ENCODE results near the gene CAPNS1.

DNA sequence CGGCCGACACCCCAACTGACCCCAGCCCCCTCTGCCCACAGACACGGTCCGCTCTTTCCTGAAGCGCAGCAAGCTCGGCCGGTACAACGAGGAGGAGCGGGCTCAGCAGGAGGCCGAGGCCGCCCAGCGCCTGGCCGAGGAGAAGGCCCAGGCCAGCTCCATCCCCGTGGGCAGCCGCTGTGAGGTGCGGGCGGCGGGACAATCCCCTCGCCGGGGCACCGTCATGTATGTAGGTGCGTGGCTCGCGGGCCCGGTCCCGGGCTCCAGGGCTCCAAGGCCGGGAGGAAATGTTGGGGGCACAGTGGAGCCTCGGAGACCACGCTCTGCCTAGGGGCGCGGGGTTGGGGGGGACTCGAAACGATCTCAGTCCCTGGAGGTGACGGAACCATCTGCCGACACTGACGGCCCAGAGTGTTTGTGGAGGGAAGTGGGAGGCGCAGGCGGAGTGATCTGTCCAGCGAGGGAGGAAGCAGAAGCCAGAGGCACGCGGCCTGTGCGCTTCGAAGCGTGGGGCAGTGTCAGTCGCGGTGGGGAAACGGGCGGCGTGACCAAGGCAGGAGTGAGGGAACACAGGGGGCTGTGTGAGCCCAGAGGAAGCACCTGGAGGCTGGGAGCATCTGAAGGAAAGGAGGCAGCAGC lies 18.3 kb upstream of the CAPNS1 start:
- no peak for TF ChIP-seq POLR2A (IDR thresholded peaks at IDR 0.05)
- TF ChIP-seq, protein P1, sequence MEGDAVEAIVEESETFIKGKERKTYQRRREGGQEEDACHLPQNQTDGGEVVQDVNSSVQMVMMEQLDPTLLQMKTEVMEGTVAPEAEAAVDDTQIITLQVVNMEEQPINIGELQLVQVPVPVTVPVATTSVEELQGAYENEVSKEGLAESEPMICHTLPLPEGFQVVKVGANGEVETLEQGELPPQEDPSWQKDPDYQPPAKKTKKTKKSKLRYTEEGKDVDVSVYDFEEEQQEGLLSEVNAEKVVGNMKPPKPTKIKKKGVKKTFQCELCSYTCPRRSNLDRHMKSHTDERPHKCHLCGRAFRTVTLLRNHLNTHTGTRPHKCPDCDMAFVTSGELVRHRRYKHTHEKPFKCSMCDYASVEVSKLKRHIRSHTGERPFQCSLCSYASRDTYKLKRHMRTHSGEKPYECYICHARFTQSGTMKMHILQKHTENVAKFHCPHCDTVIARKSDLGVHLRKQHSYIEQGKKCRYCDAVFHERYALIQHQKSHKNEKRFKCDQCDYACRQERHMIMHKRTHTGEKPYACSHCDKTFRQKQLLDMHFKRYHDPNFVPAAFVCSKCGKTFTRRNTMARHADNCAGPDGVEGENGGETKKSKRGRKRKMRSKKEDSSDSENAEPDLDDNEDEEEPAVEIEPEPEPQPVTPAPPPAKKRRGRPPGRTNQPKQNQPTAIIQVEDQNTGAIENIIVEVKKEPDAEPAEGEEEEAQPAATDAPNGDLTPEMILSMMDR (IDR thresholded peaks at IDR 0.05): no peak
